Omental fat pad (tissue), 4 donors: ENCODE data around the gene TET2. TPM values are rescaled to one million over a fixed set of nuclear protein-coding genes. Genes with fewer than 3 reads are reported as not detected.

ENCODE experiments used
- ATAC-seq: fragments of 150-250 bp; one replicate; pipeline ENCODE4 v1.9.1; 2016; ENCODE audit warnings: mild to moderate bottlenecking, moderate library complexity; ENCODE audit not compliant: low FRiP score
- DNase-seq: peaks from one replicate; pipeline ENCODE4 v3.0.0-alpha.2; 2019; ENCODE audit warnings: low spot score
- total RNA-seq, 4 donors: library from RNA; depleted of rRNA; stranded (reverse); fragments of >200 nt; gene quantifications; one replicate each; pipeline ENCODE4 v1.1.0, GENCODE V29; 2016
- TF ChIP-seq, protein P1 (sequence below), 3 donors: fragments of 450-650 bp; IDR thresholded peaks; one replicate each; pipeline ENCODE4 v1.5.1; 2016 to 2017; ENCODE audit warnings: antibody characterized with exemption in 3 of 3, mild to moderate bottlenecking in 3 of 3, moderate library complexity in 2 of 3

TET2 gene
- total RNA-seq, 4 donors from 2014 or later: 17.7 to 36.7 (median 22.1) TPM

DNA sequence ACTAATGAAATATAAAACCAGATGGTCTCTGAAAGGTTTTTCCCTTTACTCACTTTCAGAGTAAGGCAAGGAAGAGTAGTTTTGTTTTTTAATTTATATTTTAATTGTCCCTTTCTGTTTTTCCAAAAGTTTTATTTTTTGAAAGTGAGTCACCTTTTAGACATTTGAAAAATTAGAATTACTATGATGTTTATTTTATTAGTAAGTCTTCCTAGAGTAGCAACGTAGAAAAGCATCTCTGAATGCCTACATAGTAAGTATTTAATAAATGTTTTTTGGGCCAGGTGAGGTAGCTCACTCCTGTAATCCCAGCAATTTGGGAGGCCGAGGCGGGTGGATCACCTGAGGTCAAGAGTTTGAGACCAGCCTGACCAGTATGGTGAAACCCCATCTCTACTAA, 51.1 kb downstream of the TET2 start:
- TF ChIP-seq, protein P1, sequence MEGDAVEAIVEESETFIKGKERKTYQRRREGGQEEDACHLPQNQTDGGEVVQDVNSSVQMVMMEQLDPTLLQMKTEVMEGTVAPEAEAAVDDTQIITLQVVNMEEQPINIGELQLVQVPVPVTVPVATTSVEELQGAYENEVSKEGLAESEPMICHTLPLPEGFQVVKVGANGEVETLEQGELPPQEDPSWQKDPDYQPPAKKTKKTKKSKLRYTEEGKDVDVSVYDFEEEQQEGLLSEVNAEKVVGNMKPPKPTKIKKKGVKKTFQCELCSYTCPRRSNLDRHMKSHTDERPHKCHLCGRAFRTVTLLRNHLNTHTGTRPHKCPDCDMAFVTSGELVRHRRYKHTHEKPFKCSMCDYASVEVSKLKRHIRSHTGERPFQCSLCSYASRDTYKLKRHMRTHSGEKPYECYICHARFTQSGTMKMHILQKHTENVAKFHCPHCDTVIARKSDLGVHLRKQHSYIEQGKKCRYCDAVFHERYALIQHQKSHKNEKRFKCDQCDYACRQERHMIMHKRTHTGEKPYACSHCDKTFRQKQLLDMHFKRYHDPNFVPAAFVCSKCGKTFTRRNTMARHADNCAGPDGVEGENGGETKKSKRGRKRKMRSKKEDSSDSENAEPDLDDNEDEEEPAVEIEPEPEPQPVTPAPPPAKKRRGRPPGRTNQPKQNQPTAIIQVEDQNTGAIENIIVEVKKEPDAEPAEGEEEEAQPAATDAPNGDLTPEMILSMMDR (IDR thresholded peaks at IDR 0.05): no peak
- ATAC-seq (no peak), DNase-seq (no peak)

DNA sequence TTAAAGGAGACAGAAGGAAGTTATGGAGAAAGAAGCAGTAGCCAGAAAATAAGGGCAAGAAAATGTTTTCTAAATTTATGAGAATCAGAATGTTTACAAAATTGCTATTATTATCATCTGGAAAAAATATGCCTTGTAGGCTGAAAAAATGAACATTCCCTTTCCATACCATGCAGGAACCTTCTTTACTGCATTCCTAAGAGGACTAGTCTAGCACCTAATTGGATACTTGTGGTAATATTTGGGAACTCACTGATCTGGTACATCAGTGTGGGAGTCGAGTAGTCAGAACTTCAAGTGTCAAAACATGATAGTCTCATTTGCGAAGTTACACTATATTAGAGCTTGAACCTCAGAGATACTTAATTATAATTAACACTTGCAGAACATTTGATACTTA, 51.9 kb downstream of the TET2 start:
- TF ChIP-seq, protein P1 (IDR thresholded peaks at IDR 0.05): no peak
- no peak for DNase-seq
- no peak for ATAC-seq

DNA sequence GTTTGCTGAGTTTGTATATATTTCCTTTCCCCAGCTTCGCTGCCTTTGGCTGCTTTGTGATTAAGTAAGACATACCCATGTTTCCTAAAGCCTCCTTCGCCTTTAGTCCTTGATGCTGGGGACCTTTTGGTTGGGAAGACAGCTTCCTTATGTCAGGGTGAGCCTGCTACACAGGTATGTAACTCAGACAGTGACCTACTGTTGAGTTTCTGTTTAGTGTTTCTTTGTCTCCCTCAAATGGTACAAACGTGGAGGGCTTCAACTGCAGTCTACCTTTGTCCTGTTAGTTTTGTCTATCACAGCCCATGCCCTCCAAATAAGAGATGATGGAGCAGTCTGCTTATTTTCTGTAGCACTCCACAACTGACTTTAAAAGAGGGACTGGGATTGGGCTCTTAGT, 59.5 kb downstream of the TET2 start:
- TF ChIP-seq, protein P1 (IDR thresholded peaks at IDR 0.05): no peak
- no peak for DNase-seq
- no peak for ATAC-seq

DNA sequence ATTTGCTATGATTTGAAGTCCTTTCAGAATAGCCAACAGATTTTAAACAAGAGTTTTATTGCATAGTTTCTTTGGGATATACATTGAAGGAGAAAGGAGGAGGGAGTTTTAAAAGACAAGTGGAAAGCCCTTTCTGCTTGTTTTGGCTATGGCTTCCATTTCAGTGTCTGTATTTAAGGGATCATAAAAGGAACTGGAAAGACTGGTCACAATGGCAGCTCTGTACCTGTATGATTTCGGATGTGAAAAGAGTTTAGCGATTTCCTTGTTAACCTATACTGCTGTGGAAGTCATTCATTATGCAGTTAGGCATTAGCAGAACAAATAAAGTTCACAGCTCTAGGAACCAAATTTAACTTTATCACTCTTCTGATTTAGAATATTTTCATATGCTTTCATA, 60.7 kb downstream of the TET2 start:
- DNase-seq: no peak
- no peak for ATAC-seq
- TF ChIP-seq, protein P1 (IDR thresholded peaks at IDR 0.05): no peak

DNA sequence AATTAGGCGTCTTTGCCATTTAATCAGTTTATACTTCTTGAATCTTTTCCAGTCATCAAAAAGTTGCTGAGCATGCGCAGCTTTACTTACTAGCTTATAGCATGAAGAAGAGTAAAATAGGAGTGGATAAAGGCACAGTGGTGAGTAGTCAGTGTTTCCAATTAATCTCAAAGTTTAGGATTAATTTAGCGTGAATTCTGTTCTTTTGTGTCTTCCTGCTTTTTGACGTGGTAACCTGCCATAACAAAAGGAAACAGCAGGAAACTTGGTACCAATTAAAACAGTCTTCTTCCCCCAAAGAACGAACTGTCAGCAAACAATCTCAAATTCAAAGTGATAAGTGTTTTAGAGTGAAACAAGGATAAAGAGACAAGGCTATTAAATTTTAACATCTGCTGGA, 61.9 kb downstream of the TET2 start:
- DNase-seq (no peak), ATAC-seq (no peak)
- TF ChIP-seq, protein P1 (IDR thresholded peaks at IDR 0.05): no peak

DNA sequence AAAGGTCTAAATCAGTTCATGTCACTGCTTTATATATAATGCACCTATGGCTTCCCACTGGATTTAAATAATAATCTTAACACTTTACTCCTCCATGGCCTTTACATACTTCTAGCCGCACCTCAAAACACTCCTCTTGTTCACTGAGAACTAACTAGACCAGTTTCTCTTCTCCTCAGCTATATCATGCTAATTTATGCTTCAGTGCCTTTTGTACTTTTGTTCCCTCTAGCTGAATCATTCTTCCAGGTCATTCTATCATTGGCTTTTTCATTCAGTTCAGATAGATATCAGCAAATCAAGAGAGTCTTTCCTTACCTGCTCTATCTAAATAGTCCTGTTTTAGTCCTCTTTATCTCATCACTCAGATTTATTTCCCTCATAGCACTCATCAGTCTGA, 64.2 kb downstream of the TET2 start:
- TF ChIP-seq, protein P1 (IDR thresholded peaks at IDR 0.05): no peak
- DNase-seq (no peak), ATAC-seq (no peak)

DNA sequence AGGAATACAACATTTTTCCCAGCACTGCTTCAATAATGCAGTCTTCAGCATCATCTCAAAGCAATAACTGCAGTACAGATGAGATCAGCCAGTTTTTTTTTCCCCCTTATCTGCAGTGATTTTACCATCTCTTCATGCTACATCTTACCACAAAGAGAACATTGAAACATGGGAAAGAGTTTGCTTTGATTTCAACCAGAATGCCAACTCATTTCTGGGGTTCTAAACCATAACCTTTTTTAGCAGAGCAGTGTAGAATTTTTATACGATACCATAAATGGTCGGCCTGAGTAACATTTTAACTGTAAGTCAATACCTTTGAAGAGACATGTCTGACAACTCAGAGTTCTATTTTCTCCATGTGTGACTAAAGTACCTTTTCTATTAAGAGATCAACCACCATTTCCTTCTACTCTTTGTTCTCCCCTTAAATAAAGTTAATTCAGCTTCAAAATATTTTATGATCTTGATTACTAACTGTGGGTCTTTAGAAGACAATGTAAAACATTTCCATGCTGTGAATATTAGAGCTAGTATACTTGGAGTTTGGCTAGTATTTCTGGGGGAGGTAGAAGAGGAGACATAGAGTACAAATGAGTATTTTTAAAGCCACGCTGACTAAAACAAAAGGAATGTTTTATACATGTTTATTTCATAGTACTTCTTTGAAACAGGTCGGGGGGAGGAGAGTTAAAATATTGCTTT, 69.1 kb downstream of the TET2 start:
- TF ChIP-seq, protein P1 (IDR thresholded peaks at IDR 0.05): no peak
- DNase-seq (no peak), ATAC-seq (peak; percentile 57)
